HG02840 (cell line): Measurements from ENCODE around the gene PLRG1.

ENCODE experiments used
- ATAC-seq: cut with Tn5 transposase; IDR thresholded peaks from one replicate; pipeline ENCODE4 v1.9.1; 2021; ENCODE audit warnings: mild to moderate bottlenecking, moderate library complexity, moderate number of reproducible peaks; ENCODE audit not compliant: unreplicated experiment, low FRiP score

Gene PLRG1

DNA sequence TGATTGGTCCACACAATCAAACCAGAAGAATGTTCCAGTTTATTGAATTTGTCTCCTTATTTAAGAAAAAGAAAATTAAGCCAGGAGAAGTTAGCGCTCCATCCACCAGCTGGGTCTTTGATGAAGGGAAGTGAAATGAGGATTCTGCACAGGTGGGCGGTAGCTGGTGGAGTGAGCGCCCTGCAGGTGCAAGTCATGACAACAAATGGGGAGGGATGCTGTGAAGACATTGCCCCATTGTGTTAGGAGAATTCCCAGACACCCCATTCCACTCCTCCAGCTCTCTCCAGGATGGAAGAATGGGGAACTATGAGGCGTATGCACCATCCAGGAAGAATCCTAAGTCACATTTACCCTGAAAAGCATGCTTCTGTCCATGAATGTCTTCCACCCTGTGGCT, 22.9 kb downstream of the PLRG1 start:
- ATAC-seq = no peak

DNA sequence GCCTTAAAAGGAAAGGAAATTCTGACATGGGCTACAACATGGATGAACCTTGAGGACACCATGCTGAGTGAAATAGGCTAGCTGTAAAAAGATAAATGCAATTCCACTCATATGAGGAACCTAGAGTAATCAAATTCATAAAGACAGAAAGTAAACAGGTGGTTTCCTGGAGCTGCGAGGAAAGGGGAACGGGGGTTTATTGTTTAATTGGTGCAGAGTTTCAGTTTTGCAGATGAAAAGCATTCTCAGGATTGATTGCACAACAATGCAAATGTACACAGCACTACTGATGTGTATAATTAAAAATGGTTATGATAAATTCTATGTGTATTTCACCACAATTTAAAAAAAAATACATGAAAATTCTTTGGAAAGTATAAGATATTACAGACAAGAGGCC, 24.0 kb downstream of the PLRG1 start:
- no peak for ATAC-seq

DNA sequence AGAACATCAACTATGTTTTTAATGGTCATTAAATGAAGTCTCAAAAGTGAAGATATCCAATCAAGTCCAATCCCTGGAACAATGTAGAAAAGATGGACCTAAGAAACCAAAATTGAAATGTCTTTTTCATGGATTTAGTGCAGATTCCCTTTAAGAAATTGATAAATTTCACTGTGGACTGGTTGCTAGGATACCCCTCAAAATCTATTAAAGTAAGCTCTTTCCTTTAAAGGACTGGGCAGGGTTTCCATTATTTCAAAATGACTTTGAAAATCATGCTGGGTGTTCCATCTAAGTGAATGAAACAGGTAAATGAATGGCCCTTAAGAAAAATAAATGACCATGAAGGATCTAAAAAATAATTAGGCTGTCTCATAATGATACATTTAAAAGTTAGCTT, 28.6 kb downstream of the PLRG1 start:
- no peak for ATAC-seq

DNA sequence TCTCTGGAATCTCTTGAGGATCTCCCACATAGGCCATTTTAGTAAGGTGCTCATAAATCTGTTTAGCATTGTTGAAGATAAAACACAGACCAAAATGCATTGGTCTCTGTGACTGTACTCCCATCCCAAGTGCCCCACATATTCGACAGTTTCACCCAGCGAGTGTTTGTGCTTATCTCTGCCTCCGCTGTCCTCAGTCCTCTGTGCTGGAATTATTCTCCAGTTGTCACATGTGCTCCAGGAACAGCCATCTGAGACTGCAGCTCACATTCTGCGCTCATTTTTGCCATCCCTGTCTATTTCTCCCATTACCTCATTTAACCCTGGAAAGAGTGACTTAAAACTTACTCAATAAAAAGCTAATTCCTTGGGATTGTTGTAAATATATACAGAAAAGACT, 31.0 kb downstream of the PLRG1 start:
- no peak for ATAC-seq

DNA sequence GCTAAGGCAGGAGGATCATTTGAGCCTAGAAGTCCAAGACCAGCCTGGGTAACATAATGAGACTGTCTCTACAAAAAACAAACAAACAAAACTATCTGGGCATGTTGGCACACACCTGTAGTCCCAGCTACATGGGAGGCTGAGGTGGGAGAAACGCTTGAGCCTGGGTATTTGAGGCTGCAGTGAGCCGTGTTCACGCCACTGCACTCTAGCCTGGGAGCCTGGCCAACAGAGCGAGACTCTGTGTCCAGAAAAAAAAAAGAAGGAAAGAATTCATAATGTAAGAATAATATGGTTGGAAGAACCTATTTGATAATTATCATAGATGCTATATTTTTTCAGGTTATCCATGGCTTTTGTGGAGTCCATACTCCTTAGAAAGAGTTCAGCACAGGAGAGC, 32.6 kb downstream of the PLRG1 start:
- ATAC-seq = no peak

- no peak for ATAC-seq
Measured at GRCh38 chr4:154516318-154517029, 33.7 kb downstream of the PLRG1 start.

DNA sequence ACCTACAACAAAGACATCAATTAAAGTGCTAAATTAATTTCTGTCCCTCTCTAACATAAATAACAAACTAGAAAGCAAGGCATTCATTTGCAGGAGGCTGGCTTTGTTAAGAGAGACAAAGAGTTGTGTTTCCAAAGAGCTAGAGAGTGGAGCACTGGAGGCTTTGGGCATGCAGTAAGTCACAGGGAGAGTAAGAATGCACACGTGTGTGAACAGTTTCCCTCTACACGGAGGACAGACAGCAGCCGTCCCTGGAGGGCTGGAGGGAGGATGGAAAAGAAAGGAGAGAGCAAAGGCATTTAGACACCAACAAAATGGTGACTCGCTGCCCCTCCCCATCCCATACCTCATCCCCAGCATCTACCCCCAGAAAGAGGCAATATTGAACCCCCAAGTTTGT, 38.2 kb downstream of the PLRG1 start:
- ATAC-seq = no peak

DNA sequence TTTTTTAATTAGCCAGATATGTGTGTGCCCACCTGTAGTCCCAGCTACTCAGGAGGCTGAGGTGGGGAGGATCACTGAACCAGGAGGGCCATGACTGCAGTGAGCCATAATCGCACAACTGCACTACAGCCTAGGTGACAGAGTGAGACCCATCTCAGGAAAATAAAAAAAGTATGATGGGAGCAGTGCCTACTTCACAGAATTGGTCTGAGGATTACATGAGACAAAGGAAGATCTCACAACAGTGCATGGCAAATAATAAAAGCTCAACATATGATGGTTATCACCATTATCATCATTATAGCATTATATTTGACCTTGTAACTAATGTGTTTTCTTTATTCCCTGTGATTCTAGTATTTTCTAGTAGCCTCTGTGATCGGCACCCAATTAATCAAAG, 38.7 kb downstream of the PLRG1 start:
- ATAC-seq = no peak

GRCh38 chr4:154507156-154507555, 43.0 kb downstream of the PLRG1 start:
- no peak for ATAC-seq

GRCh38 chr4:154506253-154506652, 43.9 kb downstream of the PLRG1 start:
- ATAC-seq = no peak

GRCh38 chr4:154503598-154503997, 46.6 kb downstream of the PLRG1 start:
- no peak for ATAC-seq

DNA sequence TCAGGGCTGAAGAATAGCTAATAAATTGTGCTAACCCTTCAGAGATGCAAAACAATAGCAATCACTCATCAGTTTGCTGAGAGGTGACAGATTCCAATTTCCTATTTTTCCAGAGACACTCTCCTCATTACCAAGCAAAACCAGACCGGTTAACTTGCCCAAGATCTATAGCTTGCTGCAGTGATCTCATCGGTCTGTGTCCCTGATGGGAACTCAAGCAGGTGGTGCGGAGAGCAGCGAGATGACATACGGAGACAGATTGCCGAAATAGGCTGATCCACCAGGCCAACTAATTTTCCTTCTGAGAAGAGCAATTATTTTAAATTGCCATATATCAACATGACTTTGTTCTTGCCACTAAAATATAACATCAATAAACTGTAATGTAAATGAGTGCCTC, 48.1 kb downstream of the PLRG1 start:
- ATAC-seq = no peak

- ATAC-seq = no peak
Measured at GRCh38 chr4:154497889-154498288, 52.3 kb downstream of the PLRG1 start.

- no peak for ATAC-seq
Measured at GRCh38 chr4:154495867-154496266, 54.3 kb downstream of the PLRG1 start.

DNA sequence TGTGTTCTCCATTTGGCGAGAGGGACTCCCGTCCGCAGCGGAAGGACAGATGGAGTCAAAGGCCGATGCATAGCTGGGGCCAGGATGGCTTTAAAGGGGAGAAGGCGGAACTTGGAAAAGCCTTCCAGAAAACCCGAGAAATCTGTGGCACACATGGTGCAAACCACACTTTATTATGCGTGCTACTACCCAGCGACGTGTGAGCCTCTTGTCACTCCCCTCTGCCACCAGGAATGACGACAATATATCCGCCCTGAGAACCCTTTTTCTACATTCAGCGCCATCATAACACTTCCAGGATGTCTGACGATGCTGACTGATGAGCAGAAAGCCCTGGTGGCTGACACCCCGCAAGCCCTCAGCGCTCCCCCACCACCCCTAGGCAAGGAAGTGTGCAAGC, 57.9 kb downstream of the PLRG1 start:
- no peak for ATAC-seq

DNA sequence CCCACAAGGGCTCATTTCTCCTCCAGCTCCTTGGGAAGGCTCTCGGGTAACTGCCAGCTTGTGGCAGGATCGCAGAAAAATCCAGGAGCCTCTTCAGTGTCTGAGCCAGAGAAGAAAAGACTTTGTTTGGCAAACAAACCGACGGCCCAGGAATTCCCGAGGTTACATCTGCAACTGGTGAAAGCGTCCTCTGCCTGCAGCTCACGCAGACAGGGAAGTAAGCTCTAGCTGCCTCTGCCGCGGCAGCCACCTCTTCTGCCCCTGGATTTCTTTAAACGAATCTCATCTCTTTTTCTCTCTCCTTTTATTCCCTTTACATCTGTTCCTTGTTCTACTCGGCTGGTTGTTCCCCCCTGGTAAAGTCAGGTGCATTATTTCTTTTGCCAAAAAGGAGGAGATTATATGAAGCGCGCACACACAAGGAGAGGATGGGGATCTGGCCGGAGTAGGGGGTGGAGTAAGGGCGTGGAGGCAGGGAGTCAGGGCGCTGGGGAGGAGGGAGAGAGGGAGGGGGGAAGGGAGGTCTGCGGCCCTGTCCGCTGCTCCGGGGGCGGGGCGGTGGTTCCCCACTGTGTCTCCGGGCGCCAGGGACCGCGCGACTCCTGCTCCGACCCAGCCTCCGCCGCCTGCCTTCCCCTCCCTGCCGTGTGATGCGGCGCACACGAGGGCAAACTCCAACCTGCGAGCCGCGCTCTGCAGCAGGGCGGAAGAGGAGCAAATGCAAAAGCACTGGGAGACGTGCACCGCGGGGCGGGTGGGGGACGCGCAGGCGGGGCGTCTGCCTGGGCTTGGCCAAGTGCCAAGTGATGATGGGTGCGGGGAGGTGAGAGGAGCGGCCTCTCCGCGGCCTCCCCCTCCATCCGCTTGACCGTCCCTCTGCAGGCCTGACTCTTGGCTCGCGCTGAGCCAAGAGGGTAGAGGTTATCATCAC, 58.6 kb downstream of the PLRG1 start, which contains the start of gene DCHS2:
TSS of gene DCHS2 (minus strand) at position 459 of the 931 bp plus-strand sequence. CDS start at position 15, 444 bp downstream.
- ATAC-seq = peak; percentile 52

DNA sequence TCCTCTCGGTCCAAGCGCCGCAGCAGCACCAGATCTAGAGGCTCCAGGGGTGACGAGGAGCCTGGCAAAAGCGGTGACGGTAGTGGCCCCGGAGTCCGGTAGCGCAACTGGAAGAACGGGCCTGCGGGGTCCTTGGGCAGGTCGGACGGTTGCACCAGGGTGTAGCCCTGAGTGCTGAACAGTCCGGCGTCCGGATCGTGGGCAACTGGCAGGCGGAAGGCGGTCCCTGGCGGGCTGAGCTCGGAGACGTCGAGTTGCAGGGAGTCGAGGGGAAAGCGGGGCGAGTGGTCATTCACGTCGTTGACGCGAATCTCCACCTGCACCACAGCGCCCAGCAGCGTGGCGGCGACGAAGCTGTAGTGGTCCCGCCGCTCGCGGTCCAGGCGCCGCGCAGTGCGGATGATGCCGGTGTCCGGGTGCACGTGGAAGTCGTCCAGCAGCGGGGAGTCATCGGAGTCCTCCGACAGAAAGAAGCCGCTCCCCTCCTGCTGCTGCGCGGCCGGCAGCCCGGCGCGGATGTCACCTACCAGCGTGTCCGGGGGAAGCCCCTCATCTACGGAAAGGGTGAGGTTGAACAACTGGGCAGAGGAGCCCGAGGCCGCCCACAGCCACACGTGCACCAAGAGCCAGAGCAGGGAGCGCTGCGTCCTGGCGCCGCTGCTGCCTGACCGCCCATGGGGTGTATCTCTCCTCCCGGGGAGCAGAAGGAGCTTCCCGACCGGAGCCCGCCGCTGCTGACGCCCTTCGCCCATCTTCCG, 59.4 kb downstream of the PLRG1 start:
- peak; percentile 56 for ATAC-seq

DNA sequence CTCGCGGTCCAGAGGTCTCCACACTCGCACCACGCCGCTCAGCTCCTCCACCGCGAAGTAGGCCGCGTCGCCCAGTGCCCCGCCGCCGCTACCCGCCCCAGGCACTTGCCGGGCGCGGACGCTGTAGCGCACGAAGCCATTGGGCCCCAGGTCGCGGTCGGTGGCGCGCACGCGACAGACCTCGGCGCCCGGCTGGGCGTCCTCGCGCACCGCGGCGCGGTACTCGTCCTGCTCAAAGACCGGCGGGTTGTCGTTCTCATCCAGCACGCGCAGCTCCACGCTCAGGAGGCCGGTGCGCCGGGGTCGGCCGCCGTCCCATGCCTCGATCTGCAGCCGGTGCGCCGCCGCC, 60.0 kb downstream of the PLRG1 start:
- ATAC-seq = no peak

DNA sequence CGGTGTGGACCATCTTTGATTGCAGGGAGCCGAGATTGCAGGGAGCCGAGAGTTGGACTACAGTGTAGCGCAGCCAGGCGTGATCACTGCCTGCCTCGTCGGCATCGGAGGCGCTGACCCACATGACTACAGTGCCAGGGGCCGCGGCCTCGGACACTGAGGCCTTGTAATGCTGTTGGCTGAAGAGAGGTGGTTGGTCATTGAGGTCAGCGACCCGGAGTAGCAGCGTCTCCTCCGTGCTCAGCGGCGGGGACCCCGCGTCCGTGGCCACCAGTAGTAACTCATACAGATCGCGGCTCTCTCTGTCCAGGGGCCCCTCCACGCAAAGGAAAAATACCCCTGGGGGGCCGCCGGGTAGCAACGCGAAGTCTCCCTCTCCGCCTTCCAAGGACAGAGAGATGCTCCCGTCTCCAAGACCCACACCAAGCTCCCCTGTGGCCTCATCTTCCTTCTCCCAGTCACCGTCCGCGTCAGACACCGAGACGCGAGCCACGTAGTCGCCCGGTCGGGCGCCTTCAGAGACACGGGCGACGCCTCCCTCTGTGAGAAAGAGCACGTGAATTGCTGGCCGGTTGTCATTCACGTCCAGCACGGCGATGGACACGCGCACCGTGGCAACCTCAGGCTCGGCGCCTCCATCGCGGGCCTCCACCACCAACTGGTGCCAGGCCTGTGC, 60.5 kb downstream of the PLRG1 start:
- no peak for ATAC-seq

GRCh38 chr4:154487145-154487544, 63.1 kb downstream of the PLRG1 start:
- ATAC-seq = no peak
